Gastroesophageal sphincter (tissue), 3 donors: ENCODE measurements around the gene CFAP61.

Experiments used
- EP300 ChIP-seq: sonication (generic); formaldehyde crosslinking; IDR thresholded peaks from one replicate; pipeline ENCODE4 v1.6.1; 2017; ENCODE audit warnings: antibody characterized with exemption, mild to moderate bottlenecking
- POLR2A ChIP-seq, 2 donors: fragments of 450-650 bp; IDR thresholded peaks; one replicate each; pipeline ENCODE4 v1.6.1; 2017; ENCODE audit warnings: antibody characterized with exemption in 2 of 2, mild to moderate bottlenecking in 2 of 2, moderate library complexity in 1 of 2
- TF ChIP-seq, protein P1 (sequence below), 4 experiments: fragments of 200-600 bp in 2 of 4; fragments of 450-650 bp in 2 of 4; sonication (generic) in 1 of 4; IDR thresholded peaks; one replicate each; pipeline ENCODE4 v1.5.1; 2017 to 2019; ENCODE audit warnings: antibody characterized with exemption in 4 of 4, mild to moderate bottlenecking in 2 of 4, moderate library complexity in 2 of 4

GRCh38 chr20:20293141-20293540, 240.8 kb downstream of the CFAP61 start:
- no peak for TF ChIP-seq POLR2A (IDR thresholded peaks at IDR 0.05)
- TF ChIP-seq, protein P1, sequence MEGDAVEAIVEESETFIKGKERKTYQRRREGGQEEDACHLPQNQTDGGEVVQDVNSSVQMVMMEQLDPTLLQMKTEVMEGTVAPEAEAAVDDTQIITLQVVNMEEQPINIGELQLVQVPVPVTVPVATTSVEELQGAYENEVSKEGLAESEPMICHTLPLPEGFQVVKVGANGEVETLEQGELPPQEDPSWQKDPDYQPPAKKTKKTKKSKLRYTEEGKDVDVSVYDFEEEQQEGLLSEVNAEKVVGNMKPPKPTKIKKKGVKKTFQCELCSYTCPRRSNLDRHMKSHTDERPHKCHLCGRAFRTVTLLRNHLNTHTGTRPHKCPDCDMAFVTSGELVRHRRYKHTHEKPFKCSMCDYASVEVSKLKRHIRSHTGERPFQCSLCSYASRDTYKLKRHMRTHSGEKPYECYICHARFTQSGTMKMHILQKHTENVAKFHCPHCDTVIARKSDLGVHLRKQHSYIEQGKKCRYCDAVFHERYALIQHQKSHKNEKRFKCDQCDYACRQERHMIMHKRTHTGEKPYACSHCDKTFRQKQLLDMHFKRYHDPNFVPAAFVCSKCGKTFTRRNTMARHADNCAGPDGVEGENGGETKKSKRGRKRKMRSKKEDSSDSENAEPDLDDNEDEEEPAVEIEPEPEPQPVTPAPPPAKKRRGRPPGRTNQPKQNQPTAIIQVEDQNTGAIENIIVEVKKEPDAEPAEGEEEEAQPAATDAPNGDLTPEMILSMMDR (IDR thresholded peaks at IDR 0.05), result no peak
- TF ChIP-seq EP300, result no peak
